ENCODE results near the gene LAMTOR2. TPM values are rescaled to one million over a fixed set of nuclear protein-coding genes. Genes with fewer than 3 reads are reported as not detected.

The LAMTOR2 gene
- total RNA-seq, 1 donor from 2014 or later: 92.1 TPM

DNA sequence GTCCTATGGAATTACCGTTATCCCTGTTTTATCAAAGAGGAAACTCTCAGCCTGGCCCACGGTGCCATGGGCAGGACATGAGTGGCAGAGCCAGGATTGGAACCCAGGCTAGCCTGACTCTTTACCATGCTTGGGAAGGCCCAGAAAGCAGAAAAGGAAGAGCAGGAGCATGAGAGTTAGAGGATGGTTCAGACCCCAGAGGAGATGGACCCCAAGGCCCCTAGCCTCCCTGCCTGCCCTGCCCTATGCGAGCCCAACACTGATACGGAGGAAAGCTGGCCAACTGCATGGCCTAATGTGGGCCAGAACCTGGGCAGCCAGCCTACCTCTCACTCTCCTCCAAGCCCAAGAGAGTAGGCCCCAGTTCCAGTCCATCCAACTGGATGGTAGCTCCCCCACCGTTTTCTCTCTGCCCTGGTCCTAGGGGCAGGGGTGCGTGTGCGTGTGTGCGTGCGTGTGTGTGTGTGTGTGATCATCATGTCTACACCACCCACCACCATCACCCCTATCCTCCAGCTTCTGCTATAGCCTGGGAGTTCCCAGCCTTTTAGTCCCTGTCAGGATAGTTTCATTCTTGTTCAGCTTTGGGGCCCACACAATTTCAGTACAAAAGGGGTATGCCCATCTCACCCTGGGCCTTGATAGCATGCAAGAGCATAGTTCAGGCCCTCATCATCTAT, 43.1 kb downstream of the LAMTOR2 start:
- DNase-seq (ENCODE audit: low read depth, low spot score): no peak

DNA sequence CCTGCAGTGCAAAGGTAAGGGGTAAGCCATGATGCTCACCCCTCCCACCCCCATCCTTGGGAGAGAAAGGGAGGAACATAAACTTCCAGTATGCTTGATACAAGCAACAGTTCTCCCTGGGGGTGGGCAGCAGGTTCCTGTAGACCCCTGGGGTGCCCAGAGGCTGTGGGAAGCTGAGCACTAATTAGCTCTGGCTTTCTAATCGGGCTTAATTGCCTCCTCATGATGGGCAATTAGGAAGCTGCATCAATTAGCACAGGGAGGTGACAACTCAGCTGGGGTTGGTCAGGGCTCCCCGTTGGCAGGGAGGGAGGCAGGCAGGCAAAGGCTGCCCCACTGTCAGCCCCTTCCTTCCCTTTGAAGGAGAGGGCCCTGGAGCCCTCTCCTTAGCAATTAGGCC, 44.2 kb downstream of the LAMTOR2 start:
- DNase-seq (ENCODE audit: low read depth, low spot score): no peak

DNA sequence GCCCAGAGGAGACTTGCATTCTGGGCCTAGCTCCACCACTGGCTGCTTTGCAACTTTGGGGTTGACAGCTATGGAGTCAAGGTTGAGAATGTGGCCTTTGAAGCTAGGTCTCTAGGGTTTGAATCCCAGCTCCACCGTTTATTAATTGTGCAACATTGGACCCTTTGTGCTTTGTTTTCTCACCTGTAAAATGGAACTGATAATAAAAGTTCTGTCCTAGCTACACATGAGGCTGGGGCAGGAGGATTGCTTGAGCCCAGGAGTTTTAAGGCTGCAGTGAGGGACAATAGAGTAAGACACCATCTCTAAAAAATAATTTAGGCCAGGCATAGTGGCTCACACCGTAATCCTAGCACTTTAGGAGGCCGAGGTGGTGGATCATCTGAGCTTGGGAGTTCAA, 44.7 kb downstream of the LAMTOR2 start:
- DNase-seq (ENCODE audit: low read depth, low spot score): no peak

DNA sequence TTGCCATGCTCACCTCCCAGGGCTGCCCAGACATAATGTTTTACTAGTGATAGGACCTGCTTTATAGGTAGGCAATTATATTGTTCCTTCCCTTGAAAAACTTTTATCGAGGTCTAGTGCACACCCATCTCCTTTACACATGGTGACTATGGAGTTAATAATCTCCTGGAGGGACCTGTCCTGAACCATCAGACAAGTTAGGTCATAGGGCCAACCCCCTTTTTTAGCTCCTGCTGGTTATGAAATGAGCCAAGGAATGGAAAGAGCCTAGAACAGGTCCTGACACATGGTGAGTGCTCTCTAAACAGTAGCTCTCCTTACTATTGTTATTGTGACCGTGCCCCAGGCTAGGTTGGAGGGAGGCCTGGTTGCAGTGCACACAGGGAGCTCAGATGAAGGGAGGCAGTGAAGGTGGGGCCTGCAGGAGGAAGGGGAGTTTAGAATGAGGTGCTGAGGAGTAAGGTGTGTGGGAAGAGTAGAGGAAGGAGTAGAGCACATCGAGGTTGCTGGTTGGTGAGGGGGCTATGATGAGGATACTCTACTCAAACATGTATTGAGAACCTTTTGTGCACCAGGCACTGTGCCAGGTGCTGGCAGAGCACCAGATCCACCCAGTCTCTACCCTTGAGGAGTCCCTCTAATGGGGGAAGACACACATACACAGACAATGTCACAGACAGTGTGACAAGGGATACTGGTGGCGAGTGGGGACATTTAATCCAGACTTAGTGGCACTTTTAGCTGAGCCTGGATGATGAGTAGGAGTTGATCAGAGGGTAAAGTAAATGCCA, 45.8 kb downstream of the LAMTOR2 start:
- DNase-seq (ENCODE audit: low read depth, low spot score): no peak

DNA sequence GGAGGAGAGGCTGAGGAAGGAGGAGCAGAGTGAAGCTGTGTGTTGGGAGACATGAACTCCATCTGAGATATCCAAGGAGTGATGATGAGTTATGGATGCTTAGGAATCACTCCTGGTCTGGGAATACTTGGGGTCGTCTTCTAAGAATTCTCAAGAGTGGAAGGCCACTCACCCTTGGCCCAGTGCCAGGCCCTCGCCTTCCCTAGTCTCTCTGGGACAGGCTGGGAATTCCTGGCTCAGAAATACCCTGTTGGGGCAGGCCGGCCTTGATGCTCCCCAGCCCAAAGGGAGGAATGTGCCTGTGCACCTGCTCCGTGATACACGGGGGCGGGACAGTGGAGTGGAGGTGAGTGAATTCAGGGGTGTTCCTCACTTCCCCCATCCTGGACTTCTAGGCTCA, 47.3 kb downstream of the LAMTOR2 start:
- no peak for DNase-seq (ENCODE audit: low read depth, low spot score)

DNA sequence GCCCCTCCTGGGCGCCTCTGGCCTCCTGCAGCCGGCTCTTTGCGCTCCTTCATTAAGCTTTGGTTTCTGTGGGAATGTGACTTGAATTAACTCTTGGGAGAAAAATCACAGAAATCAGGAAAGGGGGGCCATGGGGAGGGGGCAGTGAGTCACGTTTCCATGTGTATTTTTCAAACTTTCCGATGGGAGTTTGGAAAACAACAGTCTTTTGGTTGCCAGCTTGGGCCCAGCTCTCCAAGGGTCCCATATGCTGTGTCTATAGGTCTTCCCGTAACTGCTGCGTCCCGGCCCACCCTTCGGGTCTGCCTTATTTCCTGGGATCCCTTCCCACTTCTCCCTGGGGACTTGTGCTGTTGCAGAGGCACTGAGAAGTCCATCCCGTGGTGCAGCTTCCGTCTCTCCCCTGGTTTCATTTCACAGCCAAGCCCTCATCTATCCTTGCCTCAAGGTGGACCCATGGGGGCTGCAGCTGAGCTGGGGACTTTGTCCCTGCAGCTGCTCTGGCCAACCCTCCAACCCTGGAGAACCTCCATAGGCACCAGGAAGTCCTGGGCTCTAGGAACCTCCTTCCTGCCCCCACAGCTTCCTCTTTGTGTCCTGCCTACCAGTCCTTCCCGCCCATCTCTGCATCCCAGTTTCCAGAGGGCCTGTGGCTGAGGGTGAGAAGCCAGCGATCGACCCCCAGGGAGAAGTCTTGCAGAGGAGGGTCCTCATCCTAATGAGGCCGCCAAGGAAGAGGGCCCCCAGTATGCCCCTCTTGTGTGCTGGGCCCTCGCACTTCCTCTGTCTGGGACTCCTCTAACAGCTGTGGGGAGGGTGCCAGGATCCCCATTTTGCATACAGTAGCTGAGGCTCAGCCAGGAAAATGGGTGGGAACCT, 48.3 kb downstream of the LAMTOR2 start:
- DNase-seq (ENCODE audit: low read depth, low spot score): peak; percentile 76

DNA sequence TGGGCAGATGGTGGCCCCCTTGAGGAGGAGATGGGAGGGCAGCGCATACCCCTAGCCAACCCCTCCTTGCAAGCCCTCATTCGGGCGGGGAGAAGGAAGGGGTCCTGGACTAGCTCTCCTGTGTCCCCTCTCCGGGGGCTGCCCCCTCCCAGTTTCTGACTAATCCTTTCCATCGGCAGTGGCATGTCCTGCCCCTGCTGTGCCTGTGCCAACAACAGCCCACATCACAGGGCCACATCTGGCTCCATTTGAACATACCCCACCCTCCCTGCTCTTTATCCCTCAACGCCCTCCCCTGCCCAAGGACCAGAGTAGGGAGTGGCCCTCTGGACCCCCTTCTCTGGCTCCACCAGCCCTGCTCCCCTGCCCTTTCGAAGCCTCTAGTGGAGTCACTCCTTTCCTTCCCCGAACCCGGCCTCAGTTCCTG, 49.0 kb downstream of the LAMTOR2 start:
- no peak for DNase-seq (ENCODE audit: low read depth, low spot score)

DNA sequence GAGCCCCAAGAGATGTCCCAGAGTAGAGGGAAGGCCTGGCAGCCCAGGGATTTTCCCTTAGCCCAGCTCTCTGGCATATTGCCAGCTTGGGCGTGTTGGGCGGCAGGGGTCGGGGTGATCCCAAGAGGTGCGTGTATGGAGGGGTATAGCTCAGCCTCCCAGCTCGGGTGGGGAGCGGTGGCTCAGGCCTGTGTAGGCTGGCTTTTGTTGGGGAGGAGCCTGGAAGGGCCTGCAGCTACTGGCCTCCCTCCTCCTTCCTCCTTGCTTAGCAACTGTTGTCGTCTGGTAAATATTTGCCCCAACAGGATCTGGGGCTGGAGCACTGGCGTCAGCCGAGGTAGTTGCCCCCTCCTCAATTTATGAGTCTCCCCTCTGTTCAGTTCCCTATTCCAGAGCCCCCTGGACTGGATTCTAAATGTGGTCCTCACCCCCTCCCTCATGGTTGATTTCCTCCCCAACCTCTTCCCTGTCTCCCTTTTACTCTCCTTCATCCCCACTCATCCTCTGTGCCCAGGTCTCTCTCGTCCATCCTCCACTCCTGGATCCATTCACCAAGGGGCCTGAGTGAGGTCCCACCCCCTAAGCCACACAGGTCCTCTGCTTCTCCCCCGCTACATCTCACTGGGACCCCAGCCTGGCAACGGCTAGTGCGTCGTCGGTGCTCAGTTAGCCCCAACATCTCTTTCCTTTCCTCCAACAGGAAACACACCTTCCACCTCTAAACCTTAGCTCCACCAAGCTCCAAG, 49.7 kb downstream of the LAMTOR2 start:
- peak; percentile 86 for DNase-seq (ENCODE audit: low read depth, low spot score)

DNA sequence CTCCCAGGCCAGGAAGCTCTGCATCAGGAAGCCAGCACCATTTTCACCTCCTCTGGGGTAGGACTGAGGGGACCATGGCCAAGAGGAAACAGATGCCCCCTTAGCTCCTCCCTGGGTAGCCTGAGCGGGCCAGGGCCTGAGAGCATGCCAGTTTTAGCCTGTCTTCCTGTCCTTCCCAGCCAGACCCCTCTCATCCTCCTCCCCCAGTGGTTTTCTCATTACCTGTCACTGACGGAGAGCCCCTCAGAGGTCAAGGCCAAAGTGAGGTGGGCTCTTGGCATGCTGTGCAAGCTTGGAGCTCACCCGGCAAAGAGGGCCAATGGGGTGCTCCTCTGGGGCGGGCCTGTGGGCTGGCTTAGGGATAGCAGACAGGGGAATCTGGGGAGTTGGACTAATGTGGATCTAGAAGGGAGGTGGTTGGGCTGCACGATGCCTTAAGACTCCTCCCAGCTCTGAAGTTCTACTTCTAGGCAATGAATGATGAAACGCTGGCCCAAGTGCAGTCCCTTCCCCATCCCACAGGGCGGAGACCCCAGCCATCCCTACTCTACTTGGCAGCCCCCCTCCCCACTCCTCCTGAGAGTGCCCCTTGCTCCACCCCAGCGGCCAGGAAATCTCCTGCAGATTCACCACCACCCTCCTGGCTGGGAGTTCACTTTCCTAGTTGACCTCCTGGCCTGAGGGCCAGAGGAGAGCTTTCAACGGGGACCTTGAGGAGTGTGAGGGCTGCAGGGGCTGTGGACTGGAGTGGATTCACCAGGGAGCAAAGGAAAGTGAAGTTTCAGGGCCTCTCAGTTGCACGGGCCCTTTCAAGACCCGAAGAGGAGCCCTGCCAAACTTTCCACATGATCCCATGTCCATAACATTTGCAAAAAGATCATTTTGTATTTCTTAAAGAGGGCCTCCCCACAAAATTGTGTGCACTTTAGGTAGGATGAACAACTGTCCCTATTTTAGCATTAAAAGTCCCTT, 50.6 kb downstream of the LAMTOR2 start:
- DNase-seq (ENCODE audit: low read depth, low spot score): no peak

DNA sequence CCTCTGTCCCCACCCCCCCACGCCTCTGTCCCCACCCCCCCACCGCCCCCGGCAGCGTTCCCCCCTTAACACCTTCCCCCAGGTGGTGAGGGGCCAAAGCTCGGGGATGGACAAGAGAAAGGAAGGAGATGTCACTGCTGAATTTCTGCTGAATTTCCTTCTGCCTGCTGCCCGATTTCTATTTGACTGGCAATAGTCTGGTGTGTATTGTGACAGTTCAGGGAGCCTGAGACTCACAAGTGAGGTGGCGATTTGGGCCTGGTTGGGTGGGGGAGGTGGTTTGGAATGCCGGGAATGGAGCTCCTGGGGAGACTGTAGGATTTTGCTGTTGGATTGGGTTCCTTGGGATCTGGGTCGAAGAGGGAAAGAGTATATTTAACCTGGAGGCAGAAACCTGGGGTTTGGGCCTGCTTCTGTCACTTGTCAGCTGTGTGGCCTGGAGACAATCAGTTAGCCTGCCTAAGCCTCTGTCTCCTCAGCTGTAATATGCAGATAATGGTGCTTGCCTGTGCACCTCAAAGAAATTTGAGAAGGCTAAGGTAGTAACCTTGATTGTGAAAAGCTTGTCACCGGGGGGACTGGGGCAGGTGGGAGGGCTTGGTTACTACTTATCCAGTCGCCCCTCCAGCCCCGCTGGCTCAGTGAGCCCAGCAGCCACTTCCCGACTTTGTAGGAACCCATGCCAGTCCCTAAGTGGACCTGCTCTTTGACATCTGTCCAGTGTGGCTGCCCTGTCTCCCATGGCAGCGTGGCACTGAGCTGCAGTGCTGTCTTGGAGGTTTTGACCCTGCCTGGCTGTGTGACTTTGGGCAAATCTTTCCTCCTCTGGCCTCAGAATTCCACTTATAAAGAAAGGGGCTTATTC, 52.3 kb downstream of the LAMTOR2 start:
- no peak for DNase-seq (ENCODE audit: low read depth, low spot score)

DNA sequence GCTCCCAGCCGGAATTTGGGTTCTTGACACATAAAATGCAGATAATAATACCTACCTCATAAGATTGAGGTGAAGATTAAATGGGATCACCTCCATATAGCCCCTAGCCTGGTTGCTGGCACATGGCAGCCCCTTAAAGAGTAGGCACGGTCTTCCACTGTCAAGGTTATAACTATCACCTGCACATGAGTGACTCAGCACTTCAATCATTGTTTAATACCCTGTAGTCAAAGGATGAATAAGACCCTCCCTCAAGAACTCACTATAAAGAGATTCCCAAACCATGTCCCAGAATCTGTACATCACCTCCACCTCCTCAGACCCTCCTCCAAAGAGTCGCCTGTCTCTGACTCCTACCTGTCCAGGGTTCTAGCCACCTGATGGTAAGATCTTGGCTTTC, 53.5 kb downstream of the LAMTOR2 start:
- no peak for DNase-seq (ENCODE audit: low read depth, low spot score)

Other genes with a start within 250 kb of the LAMTOR2 start
- 21.6 and 27.0 TPM in 2 replicates for gene GON4L, start 197.6 kb upstream of the LAMTOR2 start, total RNA-seq
- 33.0 and 53.4 TPM in 2 replicates for gene SYT11, start 195.2 kb upstream of the LAMTOR2 start, total RNA-seq
- gene RIT1, start 143.4 kb upstream of the LAMTOR2 start, total RNA-seq: 37.7 and 49.3 TPM in 2 replicates
- 23.7 and 35.6 TPM in 2 replicates for gene KHDC4, start 120.4 kb upstream of the LAMTOR2 start, total RNA-seq
- 0.14 TPM in 1 of 2 replicates, not detected in the other for gene RXFP4, start 113.1 kb upstream of the LAMTOR2 start, total RNA-seq
- gene ARHGEF2, start 76.2 kb upstream of the LAMTOR2 start, total RNA-seq: 71.3 and 107 TPM in 2 replicates
- gene SSR2, start 33.8 kb upstream of the LAMTOR2 start, total RNA-seq: 427 and 499 TPM in 2 replicates
- gene UBQLN4, start 984 bp upstream of the LAMTOR2 start, total RNA-seq: 16.2 and 20.6 TPM in 2 replicates
- gene RAB25, start 6.4 kb downstream of the LAMTOR2 start, total RNA-seq: not detected in 2 replicates
- gene MEX3A, start 27.7 kb downstream of the LAMTOR2 start, total RNA-seq: 5.0 and 6.5 TPM in 2 replicates
- 942 and 1,011 TPM in 2 replicates for gene LMNA, start 59.9 kb downstream of the LAMTOR2 start, total RNA-seq
- gene SEMA4A, start 98.8 kb downstream of the LAMTOR2 start, total RNA-seq: 0.42 and 0.59 TPM in 2 replicates
- gene SLC25A44, start 139.3 kb downstream of the LAMTOR2 start, total RNA-seq: 12.8 and 15.0 TPM in 2 replicates
- gene PMF1, start 158.2 kb downstream of the LAMTOR2 start, total RNA-seq: 48.9 and 54.3 TPM in 2 replicates
- 0.13 and 0.32 TPM in 2 replicates for gene BGLAP, start 187.4 kb downstream of the LAMTOR2 start, total RNA-seq
- 0.07 TPM in 2 replicates for gene PAQR6, start 193.3 kb downstream of the LAMTOR2 start, total RNA-seq
- 47.6 and 95.3 TPM in 2 replicates for gene SMG5, start 228.0 kb downstream of the LAMTOR2 start, total RNA-seq
- gene TMEM79, start 229.5 kb downstream of the LAMTOR2 start, total RNA-seq: 0.86 and 1.9 TPM in 2 replicates
- gene GLMP, start 240.9 kb downstream of the LAMTOR2 start, total RNA-seq: 38.7 and 55.6 TPM in 2 replicates
- gene VHLL, start 244.5 kb downstream of the LAMTOR2 start, total RNA-seq: 0.13 TPM in 1 of 2 replicates, not detected in the other

All from pulmonary artery endothelial cell (primary cell).